OCI-LY3 (cell line): ENCODE measurements around the gene EYS.

ENCODE experiments used
- CTCF ChIP-seq: fragments of 200-600, 300-600 bp; sonication (generic); IDR thresholded peaks from 2 replicates; pipeline ENCODE4 v1.5.1; 2014; ENCODE audit warnings: antibody characterized with exemption, low read length, low read depth
- EZH2phosphoT487 ChIP-seq: fragments of 200-600 bp; shearing (Covaris generic); IDR thresholded peaks from 2 replicates; pipeline ENCODE4 v1.6.1; 2018; ENCODE audit warnings: antibody characterized with exemption, mixed run types, low read depth

GRCh38 chr6:64249115-64249514, 1457.9 kb downstream of the EYS start:
- TF ChIP-seq CTCF (no peak), EZH2phosphoT487 (no peak)
